HG03060 (cell line): ENCODE results near the gene WASF3.
"Not testable (repeated sequence)": the region's sequence is repeated elsewhere in the genome, so short reads cannot be mapped to it uniquely, and the experiment has no call there.

ENCODE experiments used
- ATAC-seq: cut with Tn5 transposase; IDR thresholded peaks from one replicate; pipeline ENCODE4 v1.9.1; 2021; ENCODE audit warnings: low read depth, moderate number of reproducible peaks; ENCODE audit not compliant: unreplicated experiment

WASF3 gene

DNA sequence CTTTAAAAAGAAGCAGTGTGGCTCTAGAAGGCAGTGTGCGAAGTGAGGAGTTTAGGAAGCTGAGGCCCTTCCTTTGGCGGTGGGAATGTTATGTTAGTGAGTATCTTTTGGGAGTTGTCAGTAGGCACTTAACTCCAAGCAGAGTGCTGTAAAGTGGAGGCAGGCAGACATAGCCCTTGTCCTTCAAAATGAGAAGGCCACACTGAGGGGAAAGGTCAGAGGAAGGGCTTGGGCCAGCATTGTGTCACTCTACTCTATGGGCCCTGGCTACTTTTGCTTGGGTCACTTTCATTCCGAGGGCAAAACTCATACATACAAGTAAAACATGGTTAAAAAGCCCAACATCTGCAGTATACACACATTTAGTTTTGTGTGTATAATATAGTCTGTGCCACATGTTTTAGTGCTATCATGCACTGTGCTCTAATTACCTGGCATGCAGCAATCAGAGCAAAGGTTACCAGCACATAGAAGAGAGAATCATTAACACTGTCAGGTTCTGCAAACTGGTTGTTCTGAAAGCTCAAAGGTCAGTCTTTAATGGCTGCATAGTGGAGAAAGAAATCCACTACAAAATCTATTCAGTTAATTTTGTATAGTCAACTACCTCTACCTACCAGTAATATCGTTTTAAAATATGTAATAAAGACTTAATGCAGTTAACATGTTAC, 64.4 kb downstream of the WASF3 start:
- no peak for ATAC-seq

DNA sequence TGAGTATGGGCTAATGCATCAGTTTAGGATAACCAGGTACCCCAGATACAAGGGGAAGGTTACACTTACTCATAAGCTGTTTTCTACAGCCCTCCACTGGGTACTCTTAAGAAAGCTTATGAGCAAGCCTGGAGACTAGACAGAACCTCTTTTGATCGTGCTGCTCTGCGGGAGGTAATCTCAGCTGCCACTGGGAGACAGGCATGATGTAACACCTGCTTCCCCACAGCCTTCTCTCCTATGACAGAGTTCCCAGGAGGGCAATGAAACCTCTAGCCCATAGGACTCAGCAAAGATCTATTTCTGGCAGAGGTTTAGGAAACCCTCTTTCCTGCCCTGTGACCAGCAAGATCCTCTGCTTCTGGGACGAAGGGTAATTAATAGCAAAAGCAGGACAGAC, 65.6 kb downstream of the WASF3 start:
- ATAC-seq = no peak

DNA sequence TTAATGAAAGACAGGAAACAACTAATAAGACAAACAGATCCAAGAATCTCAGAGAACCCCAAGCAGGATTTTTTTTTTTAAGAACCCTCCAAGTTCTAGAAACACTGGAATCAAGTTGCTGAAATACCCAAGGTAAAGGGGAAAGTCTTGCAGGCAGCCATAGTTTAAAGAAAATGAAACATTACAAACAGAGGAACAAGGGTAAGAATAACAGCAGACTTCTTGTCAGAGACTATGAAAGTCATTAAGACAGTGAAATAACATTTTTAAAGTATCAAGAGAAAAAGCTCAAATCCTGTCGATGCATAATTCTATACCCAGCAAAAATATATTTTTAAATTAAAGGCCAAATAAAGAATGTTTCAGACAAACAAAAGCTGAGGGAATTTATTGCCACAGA, 67.1 kb downstream of the WASF3 start:
- no peak for ATAC-seq

DNA sequence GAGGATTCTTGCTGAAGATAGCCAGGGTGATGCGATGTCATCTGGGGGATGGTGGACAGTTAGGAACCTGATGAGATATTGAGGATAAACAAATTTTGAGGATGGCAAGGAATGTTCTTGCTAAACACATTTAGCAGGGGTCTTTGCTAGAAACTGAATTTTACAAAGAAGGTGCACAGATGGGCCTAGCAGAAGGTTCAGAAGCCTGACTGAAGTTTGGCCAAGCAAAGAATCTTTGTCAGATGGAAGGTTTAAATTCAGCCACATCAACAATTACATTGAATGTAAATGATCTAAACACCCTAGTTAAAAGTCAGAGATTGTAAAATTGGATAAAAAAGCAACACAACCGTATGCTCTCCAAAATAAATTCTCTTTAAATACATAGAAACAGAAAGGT, 68.8 kb downstream of the WASF3 start:
- ATAC-seq = no peak

DNA sequence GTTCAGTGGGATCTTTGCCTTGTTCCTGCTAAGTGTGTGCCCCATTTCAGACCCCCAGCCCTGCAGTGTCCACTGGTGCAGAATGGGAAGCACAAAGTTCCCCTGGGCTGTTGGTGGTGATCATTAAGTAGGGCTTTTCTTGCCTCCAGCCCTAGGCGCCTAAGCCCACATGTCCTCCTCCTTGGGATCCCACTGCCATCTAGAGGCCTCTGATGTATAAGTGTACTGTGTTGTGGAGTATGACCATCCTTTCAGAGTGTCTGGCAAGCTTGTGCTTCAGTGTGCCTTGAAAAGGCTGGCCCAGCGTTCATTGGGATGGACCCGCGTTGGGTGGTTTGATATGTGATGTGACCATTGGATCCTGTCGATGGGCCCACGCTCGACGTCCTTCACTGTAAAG, 71.2 kb downstream of the WASF3 start:
- ATAC-seq = no peak

DNA sequence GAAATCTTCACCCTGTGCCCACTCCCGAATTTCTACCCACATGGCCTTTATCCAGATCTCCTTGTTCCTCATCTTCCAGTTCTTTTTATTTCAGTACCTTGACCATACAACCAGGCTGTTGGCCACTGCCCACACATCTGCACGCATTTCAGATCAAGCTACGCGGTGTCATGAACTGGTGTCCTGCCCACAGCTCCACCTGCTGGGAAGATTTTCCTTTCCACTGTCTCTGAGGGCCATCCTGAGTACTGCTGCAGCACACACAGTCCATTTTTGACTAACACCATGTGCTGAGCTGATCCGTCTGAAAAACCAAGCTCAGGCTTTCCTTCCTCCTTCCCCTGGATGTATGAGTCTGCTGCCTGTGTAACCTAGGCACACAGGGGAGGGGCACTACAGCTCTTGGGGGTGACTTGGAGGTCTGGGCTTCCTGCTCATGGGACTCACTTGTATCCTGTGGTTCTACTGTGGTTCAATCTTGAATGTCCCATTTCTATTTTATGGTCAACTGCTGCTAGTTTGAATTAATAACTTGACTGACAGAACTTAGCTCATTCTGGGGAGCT, 71.9 kb downstream of the WASF3 start:
- no peak for ATAC-seq

GRCh38 chr13:26635634-26636033, 78.2 kb downstream of the WASF3 start:
- ATAC-seq = not testable (repeated sequence)

DNA sequence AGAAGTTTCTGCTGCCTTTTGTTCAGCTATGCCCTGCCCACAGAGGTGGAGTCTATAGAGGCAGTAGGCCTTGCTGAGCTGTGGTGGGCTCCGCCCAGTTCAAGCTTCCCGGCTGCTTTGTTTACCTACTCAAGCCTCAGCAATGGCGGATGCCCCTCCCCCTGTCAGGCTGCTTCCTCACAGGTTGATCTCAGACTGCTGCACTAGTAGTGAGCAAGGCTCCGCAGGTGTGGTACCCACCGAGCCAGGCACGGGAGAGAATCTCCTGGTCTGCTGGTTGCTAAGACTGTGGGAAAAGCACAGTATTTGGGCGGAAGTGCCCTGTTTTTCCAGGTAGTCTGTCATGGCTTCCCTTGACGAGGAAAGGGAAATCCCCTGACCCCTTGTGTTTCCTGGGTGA, 78.6 kb downstream of the WASF3 start:
- not testable (repeated sequence) for ATAC-seq

- ATAC-seq = no peak
These were observed 89.1 kb downstream of the WASF3 start for GRCh38 chr13:26646603-26647002.

- ATAC-seq = no peak
These were observed 93.8 kb downstream of the WASF3 start for GRCh38 chr13:26651234-26651633.

- ATAC-seq = no peak
These were observed 95.8 kb downstream of the WASF3 start for GRCh38 chr13:26653310-26653709.

- no peak for ATAC-seq
These were observed 96.4 kb downstream of the WASF3 start for GRCh38 chr13:26653842-26654241.

GRCh38 chr13:26656919-26657318, 99.4 kb downstream of the WASF3 start:
- ATAC-seq = no peak

DNA sequence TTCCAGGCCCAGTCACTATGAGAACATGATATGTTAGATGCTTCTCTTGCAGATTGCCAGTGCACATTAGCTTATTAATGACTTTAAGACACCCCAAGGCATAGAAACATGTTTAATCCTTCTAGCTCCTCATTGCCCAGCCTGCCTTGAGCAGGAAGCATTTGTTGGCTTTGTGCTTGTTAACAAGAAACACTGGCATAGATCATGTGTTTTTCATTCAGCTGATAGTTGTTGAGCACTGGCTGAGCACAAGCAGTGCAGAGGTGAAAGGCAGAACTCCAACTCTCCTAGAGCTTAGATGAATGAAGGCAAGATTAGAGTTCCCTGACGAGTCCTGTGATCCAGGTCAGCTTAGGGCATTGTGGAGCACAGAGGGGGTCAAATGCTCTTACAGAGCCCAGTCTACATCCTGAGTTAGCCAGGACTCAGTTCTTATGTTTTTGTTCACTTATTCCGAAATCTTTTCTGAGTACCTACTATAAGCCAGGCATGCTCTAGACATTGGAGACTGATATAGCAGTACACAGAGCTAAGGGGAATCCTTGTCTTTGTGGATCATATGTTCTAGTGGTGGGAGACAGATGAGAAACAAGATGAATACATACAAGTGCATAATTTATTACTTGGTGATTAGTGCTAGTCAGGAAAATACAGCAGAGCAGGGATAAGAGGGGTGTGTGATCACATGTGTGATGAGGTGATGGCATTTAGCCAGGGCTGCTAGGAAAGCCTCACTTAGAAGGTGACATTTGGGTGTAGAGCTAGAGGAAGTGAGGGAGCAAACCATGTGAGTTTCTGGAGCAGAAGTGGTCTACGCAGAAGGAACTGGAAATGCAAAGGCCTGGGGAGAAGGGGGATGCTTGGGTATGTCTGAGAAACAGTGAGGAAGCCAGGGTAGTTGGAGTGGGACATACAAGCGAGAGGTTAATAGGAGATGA, 101.2 kb downstream of the WASF3 start:
- ATAC-seq = no peak

DNA sequence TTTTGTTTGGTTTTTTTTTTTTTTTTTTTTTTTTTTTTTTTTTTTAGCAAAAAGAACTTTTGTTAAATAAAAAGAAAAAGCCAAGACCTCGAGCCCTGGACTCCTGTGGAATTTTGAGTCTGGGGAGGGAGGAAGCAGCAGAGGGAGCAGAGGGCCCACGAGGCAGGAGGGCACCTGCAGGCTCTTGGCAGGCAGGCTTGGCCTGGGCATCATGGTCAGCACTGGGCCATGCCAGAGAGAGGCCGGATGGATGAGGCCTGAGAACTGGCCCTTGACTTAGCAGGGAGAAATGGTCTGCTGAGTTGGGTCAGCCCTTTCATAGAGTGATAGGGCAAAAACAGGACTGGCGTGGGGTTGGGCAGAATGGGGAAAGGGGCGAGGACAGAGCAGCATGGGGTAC, 102.7 kb downstream of the WASF3 start:
- ATAC-seq = no peak

- ATAC-seq = no peak
These were observed 103.3 kb downstream of the WASF3 start for GRCh38 chr13:26660766-26661165.

DNA sequence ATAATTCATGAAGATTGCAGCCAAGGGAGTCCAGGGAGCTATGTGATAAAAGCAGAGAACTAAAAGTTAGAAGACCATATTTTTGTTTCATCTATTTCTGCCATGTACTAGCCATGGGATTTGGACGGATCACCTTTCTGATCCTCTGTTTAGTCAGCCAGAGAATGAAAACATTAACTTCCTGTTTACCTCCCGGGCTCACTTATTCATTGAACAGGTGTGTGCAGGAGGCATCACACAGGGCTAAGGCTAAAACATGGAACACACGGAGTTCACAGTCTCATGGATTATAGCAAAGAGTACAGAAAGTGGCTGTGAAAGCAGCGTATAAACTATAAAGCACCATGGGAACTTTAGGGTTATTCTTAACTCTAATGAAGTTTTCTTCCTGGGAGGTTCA, 106.3 kb downstream of the WASF3 start:
- no peak for ATAC-seq

GRCh38 chr13:26664286-26664685, 106.8 kb downstream of the WASF3 start:
- ATAC-seq = no peak

- no peak for ATAC-seq
These were observed 107.4 kb downstream of the WASF3 start for GRCh38 chr13:26664876-26665275.

- ATAC-seq = no peak
These were observed 111.1 kb downstream of the WASF3 start for GRCh38 chr13:26668357-26669146.

DNA sequence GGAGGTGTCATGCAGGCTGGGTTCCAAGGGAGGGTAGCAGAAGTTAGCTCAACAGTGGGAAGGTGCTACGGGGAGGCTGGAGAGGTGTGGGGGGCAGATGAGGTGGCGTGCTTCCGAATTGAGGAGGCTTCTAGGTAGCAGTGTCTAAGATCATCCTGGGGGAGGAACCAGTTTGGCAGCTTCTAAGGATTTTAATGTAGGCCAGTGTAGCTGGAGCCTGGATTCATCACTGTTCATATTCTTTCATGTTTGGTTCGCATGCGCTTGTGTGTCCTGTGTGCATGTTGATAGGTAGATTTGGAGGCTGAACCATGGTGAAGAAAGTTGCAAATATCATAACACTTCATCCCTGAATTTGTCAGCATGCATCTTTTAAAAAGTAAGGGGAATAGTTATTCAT, 116.4 kb downstream of the WASF3 start:
- no peak for ATAC-seq
